SHP77 (cell line): ENCODE measurements around the gene ASCC3.

Experiments
- DNase-seq, 2 experiments: peaks; one replicate each; lab custom pipeline; 2025; lab: John Stamatoyannopoulos, UW

The ASCC3 gene

DNA sequence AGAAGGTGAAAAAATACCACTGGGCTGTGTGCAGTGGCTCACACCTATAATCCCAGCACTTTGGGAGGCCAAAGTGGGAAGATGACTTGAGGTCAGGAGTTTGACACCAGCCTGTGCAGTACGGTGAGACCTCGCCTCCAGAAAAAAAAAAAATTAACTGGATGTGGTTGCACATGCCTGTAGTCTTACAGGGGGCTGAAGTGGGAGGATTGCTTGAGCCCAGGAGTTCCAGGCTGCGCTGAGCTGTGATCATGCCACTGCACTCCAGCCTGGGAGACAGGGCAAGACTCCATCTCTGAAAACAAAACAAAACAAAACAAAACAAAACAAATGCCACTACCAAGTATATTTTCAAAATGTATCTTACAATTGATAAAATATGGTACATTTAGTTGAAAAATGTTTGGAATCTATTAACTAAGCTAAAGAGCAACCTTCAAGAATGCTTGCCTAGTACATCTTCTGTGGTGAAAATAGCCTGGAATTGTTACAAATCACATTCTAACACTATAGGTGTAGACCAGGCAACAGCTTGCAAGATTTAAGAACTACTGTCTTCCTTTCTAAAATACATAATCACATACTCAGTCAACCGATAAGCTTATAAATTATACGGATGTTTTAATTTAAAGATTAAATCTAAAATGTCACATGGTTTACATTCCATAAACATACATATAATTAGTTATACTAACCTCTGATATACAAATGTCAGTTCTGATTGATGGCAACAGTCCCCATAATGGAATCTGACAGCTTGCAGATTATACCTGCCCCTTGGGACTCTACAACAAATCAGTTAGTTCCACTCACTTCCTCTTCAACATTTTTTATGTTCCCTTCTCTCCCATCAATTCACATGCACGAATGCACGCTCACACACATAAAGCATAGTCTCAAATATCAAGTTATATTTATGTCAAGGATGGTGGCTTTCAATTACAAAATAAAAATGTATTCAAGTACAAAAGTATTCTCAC, 150.8 kb downstream of the ASCC3 start:
- DNase-seq, result no peak

DNA sequence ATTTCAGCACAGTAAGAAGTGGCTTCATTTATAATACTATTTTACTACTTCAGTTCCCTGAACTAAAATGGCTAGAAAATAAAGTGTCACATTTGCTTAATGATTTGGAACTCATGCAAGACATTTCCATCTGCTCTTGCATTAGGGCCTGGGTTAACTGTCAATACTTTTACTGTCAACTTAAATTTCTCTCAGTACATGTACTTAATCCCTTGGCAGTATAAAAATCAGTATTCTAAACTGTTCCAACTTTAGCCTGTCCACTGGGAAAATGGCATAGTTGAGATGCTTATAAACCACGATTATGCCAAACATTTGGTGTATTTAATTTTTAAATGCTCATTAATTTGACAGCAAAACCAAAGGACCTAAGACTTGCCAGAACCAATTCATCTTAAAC, 154.5 kb downstream of the ASCC3 start:
- DNase-seq, result no peak

DNA sequence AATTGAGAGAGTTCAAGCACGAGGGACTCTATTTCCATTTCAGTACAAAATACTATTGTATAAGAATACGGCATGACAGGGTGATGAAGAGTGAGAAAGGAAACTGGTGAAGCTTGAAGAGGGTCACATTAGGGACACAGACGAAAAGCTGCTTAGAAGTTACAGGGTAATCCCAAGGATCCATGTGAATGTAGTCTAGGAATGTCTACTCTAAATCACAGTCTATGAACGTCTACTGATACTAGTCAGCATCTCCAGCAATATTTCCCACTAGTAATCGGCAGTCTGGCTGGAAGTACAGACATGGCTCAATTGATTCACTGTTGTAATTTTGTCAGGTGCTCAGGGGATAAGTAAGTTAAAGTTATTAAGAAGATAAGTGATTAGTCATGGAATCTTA, 156.4 kb downstream of the ASCC3 start:
- DNase-seq, result no peak

DNA sequence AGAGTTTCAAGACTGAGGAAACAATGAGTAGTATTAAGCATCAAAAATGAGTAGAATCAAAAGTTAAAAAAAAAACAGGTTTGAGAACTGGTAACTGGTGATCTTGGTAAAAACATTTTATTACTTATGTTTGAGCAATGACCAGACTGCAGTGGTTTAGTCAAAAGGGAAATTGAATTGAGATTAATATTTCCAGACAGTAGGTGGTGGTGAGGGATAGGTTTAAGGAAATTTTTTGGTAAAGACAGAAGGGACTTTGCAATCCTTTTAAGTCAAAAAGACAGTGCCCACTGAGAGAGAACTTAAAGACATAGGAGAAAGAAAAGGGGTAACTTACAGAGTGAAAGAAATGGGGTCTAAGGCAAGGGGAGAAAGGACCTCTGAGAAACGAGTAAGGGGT, 156.9 kb downstream of the ASCC3 start:
- no peak for DNase-seq

DNA sequence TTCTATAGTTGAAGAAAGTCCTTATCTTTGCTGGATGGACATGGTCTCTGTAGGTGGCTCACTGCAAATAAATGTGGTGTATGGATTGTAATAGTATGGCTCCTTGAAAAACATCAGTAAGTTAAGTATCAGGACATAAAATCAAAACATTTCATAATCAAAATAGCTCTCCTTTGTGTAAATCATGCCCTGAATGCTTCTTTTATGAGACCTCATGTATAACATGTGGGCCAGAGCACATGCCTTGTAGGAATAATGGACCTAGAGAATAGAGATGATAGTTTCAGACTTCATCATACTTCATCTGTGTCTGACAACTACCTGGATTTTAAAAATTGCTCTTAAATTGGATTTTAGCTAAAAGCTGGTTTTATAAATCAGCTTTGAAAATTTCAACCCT, 159.9 kb downstream of the ASCC3 start:
- no peak for DNase-seq

DNA sequence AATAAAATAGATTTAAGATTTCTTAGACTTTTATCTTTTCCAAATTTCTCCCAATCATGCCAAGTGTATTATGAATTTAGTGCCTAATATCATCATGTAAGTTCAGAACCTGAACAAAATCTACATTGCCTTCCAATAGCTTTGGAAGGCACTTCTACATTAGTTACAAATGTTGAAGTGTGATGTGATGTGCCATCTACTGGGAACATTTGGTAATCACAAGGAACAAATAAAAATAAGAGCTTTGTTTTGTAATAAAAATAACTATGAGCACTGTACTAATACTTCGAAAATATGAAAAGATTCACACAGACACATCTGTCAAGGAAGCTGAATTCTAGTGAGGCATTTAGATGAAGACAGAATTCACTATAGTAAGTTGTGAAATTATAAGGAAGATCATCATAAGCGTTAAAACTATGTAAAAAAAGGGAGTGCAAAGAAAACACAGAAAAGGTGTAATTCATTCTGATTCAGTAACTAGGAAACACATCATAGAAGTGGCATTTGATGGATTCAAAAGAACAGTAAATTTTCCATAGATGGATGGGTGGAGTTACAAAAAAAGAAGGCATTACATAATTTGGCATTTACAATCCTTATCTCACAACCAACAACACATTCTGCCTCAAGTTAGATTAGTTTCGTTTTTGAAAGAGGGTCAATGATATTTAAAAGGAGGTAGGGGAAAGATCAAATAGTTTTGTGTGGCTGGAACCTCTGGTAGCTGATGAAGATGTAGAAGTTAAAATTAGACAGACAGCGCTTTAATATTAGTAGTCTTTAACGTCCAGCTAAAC, 161.0 kb downstream of the ASCC3 start:
- peak; percentile 0 to 11 for DNase-seq

DNA sequence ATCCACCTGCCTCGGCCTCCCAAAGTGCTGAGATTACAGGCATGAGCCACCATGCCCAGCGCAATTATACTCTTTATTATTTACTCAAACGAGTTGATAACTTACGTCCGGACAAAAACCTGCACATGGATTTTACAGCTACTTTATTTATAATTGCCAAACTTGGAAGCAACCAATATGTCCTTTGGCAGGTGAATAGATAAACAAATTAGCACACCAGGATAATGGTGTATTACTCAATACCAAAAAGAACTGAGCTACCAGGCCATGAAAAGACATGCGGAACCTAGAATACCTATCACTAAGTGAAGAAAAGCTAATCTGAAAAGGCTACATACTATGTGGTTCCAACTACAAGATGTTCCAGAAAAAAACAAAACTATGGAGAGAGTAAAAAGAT, 168.1 kb downstream of the ASCC3 start:
- DNase-seq, result no peak

DNA sequence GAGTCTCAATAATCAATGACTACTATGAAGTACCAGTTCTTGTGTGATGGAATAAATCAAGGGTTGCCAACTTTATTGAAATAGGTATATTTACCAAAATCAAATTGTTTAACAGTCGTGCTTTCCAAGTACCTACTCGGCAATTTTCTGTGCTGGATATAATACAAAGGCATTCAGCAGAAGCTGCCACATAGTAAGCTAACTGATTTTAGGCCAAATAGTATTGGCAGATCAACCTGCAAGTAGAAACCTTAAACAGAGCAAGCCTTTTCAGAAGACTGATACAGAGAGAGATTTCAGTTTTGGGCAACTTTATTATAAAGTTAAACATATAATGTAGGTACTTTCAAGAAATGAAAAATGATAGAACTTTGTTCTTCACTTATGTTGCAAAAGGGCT, 174.6 kb downstream of the ASCC3 start:
- DNase-seq, result no peak

DNA sequence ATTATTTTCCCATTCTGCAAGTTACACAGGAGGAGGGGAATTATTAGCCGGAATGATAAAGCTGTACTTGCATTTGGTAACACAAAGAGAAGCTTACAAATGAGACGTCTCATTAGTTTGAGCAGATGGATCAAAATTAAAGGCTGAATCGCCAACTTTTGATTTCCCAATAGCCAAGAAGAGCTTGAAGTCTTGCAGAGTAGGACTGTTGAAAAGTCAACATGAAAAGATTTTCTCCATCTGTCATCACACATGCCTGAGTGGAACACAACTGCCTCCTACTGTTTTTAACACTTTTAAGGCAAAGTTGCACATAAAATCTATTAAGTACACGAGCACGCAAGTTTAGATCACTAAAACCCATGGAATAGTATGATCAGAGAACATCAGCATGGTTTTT, 176.2 kb downstream of the ASCC3 start:
- no peak for DNase-seq

DNA sequence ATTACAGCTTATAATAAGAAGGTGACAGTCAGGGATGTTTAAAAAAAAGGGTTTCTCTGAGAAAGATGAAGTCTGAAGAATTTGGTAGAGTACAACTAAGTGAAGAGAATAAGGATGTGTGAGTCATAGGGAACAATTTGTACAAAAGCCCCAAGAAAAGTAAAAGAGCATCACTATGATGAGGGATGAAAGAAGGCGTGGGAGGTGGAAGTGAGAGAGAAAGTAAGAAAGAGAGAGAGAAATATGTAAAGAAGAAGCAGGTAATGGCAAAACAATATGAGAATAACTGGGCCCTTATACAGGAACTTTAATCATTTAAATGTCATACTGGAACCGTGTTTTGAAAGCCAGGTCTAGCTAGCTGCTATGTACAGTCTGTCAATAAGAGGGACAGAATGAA, 179.4 kb downstream of the ASCC3 start:
- no peak for DNase-seq

DNA sequence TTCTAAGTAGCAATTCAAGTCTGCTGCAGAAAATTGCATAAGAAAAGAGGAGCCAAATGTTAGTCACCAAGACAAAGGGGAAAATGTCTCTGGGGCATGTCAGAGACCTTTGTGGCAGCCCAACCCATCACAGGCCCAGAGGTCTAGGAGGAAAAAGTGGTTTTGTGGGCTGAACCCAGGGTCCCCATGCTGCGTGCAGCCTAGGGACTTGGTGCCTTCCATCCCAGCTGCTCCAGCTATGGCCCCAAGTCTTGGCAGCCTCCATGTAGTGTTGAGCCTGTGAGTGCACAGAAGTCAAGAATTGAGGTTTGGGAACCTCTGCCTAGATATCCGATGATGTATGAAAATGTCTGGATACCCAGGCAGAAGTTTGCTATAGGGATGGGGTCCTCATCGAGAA, 181.1 kb downstream of the ASCC3 start:
- no peak for DNase-seq

DNA sequence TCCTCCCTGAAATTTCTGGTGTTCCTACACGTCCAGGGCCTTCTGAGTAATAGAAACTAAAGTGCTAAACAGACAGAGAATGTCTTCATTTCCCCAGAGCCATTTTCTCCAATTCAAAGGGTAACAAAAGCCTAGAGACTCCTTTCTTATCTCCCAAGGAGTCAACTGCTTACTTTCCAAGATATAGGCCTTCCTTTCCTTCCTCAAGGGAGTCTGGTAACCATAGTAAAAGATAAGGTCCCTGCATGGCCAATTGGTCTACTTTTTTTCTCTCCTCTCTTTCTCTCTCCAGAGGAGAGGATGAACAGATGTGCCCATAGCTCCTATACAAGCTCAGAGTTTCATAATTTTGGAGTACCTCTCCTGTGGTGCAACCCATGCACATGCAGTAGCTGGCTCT, 185.7 kb downstream of the ASCC3 start:
- DNase-seq, result no peak

DNA sequence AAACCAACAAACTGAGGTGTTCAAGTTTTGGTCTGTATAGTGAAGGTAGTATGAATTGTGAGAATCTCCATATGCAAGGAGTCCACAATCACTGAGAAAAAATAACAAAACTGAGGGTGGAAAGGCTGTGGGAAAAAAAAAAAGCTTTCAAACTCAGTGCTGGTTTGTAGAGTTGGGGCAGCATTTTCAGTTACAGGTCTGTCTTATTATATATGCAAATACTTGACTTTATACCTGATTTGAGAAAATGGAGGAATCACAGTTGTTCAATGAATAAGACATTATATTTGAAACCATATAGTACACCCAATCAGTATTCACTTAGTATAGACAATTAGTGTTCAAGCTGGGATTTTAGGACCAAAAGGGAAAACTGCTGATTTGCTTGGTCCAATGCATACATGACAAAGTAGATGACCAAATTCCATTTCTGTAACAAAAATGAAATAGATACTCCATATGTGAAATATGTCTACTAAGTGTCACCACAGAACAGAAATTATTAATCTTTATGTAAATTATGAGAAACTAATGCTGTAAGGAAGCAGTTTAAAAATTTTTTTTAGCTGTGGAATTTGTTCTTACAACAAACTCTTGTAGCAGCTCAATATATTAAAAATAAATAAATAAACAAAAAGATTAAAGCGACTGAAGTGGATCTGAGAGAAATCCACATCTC, 187.7 kb downstream of the ASCC3 start:
- DNase-seq, result no peak

DNA sequence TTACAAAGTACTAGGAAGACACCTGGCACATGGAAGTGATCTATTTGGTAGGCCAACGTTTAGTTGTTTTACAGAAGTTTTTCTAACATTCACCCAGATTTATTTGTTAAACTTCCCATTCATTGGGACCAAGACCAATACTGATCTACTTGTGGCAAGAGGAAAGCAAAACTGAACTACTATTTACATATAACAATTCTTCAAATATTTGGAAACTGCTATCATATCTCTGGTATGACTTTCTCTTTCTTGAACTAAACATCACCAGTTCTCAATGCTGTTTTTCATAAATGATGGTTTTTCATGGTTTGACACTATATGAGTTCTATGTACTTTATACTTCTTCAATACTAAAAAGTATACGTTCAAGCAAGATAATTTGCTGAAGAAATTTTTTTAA, 189.2 kb downstream of the ASCC3 start:
- DNase-seq, result no peak

DNA sequence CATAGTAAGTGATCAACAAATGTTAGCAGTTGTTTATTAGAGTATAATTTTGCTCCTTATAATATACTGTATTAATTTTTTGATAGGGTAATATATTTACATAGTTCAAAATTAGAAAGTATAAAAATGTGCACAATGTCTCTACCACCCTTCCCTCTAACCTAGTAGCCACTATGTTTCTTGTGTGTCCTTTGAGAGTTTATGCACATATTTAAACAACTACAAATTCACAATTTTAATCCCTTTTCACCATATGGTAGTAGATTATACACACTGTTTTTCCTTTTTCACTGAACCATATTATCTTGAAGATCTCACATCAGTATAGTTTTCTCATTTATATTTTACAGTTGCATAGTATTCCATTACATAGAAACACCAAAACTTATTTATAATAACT, 194.9 kb downstream of the ASCC3 start:
- DNase-seq, result no peak

DNA sequence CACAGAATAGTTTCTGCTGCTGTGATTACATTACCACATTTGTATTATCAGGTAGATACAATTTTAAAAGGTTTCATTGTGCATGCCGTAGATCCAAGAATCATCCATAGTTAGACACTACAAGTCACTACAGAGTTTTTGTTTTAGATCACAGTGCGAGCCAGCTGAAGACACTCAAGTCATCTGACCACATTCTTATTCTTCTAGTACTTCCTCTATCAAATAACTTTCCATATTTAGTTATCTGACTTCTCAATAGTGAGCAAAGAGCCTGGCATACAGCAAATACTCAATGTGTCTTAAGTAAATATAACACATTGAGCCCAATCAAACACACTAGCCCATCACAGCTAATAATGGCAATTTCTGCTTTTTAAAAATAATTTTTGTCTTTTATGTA, 195.4 kb downstream of the ASCC3 start:
- DNase-seq, result no peak

DNA sequence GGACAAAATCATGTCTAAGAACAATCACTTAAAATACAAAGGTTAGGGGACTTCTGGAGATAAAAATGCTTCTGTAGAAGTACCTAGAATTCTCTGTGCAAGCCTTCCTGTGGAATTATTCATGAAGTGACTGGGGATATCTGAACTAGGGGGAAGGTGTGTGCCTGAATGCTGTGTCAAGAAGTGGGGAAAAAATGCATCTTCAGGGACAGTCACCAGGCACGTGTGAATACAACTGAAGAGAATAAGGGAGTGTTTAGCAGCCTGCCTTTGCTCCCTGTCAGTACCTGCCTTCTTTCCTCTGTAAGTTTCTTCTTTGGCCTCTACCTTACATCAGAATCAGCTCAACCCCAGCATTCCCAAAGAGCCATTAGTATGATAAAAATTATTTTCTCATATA, 201.0 kb downstream of the ASCC3 start:
- no peak for DNase-seq

DNA sequence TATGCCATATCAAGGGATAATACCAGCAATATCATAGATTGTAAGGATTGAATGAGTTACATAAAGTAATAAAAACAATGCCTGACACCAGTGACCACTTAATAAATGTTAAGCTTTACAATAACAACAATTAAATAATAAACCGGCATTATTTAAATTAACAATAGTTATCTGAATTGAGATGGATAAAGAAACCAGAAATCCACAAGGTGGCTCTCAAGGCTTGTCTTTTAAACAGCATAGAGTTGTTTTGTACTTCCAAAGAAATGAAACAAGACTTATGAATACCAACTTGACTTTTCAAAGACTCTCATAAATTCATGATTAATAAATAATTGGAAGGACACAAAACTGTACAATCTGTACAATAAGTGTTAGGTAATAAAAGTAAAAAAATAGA, 203.1 kb downstream of the ASCC3 start:
- DNase-seq, result peak in 1 of 2 experiments; percentile 4

DNA sequence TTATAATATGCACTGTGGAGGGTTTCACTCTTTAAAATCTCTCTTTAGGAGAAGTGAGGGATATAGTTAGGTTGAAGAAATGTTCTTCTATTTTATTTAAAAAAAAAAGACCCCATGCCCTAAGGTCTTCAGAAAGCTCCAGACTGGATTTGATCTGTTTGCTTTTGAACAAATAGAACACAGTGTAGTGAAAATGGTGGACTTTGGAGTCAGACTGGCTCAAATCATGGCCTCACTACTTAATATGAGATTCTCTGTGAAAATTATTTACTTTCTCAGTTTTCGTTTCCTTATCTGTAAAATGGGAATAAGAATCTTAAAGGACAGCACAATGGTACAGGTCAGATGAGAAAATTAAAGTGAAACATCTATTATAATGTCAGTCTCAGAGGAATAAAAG, 203.9 kb downstream of the ASCC3 start:
- DNase-seq, result no peak

DNA sequence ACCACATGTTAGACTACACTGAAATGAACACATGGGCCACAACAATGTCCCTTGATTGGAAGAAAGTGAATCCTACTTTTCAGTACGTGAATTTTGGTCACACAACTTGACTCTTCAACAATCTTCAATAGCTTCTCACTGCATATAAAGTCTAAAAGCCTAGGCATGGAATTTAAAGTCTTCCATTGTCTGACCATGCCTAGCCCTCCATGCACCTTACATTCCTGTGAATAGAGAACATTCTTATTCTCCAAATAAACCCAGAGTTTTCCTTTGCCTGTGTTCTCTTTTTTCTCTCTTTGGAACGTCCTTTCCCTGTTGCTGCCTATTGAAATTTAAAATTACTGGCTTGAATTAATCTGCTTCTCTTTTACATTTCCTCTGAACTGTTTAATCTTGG, 207.5 kb downstream of the ASCC3 start:
- DNase-seq, result no peak

DNA sequence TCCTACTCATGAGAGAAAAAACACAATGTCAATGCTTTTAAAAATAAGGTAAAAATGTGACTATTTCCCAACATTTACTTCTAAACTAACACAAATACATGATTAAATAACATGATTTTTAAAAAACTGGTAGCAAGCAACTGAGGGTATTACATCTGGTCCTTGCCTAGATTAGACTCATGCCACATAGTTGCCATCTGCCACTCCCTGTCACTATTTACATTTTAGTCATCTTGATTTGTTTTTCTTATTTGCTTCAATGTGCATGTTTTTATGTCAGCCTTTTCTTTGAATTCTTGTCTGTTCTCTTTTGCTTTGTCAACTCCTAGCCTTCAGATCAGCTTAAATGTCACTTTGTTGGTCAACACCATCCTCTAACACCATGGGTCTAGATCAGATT, 209.4 kb downstream of the ASCC3 start:
- DNase-seq, result no peak

DNA sequence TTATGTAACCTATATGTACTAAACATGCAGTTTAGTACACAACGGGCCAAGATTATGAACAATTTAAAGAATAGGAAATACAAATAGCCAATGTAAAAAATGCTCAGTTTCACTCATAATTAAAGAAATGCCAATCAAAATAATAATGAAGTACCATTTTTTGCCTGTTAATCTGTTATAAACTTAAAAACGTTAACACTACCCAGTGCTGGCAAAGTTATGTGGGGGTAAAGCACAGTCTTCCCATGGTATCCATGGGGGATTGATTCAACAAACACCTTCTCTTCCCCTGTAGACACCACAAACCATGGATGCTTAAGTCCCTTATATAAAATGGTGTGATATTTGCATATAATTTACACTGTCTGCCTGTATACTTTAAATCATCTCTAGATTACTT, 211.1 kb downstream of the ASCC3 start:
- DNase-seq, result no peak

DNA sequence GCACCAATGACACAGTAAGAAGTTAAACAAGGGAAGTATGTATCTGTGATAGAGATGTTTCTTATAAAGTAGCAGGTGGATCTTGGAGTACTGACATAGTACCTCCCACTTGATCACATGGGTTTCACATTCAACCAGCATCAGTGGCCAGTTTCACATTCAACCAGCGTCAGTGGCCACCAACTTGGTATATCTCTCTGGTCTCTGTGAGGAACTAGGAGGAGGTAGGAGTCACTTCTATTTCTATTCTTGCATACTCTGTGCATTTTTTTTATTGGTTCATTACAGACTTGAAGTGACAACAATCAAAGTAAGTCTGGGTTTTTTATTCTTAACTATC, 216.1 kb downstream of the ASCC3 start:
- DNase-seq, result no peak
